GM19452 (cell line): ENCODE data around the gene SLC39A11.
"Not testable (repeated sequence)": the region's sequence is repeated elsewhere in the genome, so short reads cannot be mapped to it uniquely, and the experiment has no call there.

ENCODE experiments used
- ATAC-seq: cut with Tn5 transposase; IDR thresholded peaks from one replicate; pipeline ENCODE4 v1.9.1; 2021; ENCODE audit not compliant: unreplicated experiment

The SLC39A11 gene

DNA sequence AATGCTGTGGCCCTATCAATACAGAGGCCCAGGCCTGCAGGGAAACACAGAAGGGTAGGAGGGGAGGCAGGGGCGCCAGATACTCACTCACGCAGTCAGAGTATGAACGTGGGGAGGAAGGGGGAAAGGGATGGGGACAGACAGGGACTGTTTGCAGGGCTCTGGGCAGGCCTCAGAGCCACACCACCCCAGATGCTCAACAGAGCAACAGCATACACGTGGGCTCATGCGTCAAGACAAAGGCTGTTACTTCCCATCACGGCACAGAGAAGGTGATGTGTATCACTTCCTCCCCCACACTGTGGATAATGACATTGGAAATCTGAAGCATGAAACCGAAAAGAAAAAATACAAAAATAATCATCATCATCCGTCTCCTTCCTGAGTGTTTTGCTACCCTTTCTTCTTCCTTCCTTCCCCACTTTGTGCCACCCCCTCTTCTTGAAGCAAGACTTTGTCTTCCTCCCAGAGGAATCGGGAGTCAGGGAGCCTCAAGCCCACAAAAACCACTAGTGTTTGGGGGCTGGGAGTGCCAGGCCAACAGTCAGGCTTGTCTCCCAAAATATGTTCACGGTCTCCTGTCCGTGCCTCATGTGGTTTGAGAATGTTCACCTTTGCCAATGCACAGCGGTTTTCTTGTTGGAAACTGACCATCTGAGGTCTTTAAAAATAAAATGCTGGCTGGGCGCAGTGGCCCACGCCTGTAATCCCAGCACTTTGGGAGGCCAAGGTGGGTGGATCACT, 20.1 kb downstream of the SLC39A11 start:
- no peak for ATAC-seq

DNA sequence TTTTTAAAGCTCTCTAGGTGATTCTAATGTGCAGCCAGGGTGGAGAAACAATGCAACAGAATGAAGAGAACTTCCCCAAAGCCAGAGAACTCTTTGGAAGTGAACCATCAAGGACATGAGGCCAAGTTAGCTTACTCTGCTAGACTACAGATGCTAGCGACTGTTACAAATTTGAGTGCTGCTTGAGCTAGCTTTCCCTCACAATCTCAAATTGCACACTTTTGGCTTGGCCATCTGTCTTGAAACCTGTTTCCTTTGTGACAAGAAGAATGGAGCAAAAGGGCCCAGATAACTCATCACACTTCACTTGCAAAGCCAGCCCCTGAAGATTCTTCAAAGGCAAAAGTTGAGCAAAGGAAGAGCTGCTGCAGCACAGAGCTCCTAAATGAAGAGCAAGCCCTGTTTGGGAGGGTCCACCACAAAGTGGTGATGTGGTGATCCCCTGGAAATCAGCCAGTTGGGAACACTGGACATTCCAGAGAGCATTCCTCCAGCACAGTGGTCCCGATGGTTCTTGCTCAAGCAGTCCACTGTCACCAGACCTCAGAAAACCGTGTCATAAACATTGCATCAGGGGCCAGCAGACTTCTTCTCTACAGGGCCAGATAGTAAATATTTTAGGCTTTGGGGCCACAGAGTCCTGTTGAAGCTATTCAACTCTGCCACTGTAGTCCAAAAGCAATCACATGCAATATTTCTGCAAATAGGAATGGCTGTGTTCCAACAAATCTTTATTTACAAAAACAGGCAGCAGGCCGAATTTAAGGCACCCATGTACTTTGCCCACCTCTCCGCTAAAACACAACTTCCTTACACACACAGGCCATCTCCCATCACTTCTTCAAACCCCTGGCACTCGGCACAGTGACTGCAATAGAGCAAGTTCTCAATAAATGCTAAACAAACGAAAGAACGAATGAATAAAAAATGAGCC, 21.2 kb downstream of the SLC39A11 start:
- no peak for ATAC-seq

DNA sequence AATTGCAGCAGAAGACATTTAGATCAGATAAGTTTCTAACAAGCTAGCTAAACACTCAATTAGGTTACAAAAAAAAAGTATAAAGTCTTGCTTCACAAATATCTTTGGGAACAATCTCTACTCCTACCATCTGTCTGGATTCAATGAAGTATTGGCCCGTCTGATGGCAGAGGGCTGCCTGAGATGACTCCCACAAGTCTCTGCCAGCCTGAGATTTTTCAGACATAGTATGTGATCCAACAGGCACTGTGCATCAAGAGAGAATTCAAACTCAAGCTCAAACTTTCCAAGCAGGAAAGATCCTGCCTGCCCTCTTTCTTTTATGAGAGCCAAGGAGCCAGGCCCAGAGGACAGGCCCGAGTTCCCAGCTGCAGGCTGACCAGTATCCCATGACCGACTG, 22.6 kb downstream of the SLC39A11 start:
- no peak for ATAC-seq

DNA sequence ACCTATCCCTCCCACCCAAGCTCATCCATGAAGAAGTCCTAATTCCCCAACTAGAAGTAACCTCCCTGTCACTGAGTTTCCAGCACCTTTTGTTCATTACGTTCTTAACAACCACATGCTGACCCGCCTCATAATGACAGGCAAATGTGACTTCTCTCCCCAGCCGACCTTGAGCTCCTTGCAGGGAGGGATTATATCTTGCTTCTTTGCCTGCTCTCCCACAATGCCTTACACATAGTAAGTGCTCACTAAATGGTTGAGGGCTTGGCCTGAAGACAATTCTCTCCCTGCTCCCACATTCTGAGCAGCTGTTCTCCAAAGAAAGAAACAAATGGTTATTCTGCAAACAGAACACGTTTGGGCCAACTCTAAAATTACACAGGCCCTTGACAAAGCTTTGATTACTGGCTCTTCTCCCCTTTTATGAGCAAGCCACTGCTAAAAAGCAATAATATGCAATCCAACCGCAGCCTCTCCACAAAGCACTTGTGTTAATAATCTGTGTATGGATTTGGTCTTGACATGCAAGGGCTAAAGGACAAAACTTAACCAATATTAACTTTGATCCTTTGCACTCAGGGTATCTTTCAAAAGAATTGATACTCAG, 23.2 kb downstream of the SLC39A11 start:
- ATAC-seq, result no peak

DNA sequence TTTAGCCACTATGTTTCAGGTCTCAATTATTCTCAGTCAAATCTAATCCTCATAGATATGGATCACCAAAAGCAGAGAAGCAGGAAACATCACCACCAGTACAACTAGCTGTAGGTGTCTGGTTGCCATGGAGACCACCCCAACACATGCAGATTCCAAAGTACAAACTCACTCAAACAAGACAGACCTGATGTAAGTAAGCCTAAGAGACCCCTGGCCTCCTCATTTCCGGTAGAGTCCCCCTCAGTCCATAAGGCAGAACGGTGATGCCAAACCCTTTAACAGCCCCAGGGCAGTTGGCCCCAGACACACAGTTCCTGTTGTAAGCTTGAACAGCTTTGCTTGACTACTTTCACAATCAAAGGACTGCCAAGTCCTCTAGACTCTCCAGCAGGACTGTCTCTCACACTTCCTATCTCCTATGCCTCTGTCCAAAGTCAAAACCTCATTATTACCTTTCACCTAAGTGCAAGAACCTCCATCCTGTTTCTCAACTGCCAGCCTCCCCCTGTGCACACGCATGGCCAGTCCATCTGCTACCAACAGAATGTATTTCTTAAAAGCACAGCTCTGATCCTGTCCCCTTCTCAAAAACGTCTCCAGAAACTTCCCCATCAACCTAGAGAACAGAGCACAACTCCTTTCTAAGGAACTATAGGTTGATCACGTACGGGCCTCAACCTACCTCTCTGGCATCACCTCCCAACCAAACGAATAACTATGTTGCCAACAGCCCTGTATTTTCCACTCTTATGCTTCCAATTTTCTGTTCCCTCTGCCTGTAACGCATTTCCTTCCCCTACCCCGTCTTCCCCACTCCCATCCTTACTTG, 23.9 kb downstream of the SLC39A11 start:
- no peak for ATAC-seq

DNA sequence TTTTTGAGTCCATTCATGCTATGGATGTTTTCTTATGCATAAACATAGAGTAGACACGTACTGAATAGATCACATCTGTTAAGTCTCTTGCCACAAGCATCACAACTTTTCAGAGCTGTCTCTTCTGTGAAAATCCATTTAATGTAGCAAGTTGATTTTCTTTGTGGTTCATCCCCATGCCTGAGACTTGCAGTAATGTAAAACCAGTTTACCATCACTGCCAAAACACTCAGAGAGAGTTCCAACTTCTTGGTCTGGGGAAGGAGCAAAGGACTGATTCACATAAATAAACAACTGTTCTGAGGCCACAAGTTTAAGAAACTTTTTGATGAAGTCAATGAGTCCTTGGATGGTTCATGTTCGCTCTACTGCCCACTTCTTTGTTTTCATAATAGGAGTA, 24.8 kb downstream of the SLC39A11 start:
- ATAC-seq, result not testable (repeated sequence)

DNA sequence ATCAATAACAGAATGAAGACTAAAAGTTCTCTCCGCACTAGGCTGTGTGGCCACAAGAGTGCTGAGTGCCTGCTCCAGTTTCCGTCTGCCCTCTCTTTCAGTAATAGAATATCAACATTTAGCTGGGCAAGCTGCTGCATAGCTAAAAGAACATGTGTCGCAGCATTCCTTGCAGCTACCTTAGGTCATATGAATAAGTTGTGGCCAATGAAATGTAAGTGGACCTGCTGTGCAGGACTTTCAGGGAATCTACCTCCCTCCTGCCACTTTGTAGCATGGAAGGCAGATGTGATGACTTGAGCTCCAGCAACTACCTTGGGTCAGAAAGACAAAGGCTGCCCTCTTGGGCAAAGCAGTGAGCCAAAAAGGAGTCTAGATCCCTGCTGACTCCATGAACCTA, 25.4 kb downstream of the SLC39A11 start:
- no peak for ATAC-seq

DNA sequence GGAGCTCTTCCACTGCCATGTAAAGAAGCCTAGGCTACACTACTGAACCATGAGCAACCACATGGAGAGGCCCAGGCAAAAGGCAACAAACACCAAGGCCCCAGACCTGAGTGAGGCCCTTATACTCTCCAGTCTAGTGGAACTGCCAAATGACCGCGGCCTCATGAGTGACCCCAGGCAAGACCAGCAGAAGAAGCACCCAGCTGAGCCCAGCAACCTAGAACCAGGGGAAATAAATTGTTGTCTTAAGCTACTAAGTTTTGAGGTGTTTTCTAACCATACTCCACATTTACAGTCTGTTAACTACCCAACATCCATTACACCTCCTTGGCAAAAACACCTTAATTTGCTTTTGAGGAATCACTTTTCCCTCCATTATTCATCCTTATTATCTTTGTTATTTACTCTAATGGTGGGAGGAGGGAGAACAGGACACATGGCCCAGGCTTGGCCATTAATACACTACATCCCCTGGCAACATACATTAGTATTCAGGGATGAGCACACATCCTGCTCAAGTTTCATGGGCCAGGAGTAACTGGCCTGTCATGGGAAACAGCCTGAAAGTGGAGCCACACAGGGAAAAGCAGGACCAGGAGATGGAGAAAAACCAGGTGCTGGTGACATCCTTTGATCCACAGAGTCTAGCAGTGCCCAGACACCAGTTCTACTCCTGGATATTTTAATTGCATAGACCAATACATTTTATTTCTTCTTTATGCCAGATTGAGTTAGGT, 26.2 kb downstream of the SLC39A11 start:
- ATAC-seq, result no peak

DNA sequence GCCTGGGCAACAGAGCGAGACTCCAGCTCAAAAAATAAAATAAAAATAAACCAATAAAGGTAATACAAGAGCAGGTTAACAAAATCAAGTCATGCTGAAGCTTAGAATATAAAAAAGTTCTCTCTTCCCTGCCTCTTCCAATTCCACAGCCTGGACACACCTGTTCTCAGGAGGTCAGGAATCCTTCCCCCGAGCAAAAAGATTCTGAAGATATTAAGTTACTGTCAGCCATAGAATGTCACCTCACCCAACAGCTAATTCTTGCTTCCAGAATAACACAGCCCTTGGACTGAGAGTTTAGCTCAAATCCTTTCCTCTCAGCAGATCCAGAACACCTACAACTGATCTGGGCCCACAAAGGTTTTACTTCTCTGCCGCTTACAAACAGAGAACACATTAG, 27.1 kb downstream of the SLC39A11 start:
- ATAC-seq, result no peak

DNA sequence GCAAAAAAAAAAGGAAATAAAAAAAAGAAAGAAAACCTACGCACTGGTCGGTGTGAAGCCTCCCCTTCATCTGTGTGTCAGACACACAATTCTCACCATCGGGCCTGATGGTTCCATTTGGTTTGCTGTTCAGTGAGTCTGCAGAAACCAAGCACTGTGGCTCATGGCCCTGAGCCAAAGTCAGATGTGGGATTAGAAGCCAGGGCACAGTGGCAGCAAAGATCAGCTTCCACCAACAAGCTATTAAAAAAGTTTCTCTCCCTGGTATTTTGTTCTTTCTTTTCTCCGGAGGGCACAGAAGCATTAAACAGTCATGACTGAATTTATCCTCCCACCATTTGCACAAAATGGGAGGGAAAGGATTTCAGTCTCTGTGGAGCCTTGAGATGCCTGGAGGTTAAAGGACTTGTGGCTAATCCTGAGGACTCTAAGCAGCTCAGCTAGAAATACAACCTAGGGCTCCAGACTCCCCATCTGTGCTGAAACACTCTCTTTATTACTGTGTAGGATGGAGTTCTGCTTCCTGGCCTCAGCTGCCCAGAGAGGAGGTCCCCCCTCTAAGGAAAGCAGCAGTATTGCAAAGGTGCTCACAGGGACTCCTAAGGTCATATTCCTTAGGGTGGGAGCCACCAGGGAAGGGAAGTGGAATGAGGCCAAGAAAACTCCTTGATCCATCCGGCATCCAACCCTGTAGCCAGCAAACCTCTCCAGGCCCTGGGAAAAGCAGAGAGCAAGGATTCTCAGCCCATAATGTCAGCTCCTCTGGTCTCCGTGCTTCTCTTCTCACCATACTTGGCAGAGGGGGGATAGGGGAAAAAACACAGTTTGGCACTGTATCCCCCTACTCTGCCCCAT, 28.2 kb downstream of the SLC39A11 start:
- ATAC-seq, result no peak

DNA sequence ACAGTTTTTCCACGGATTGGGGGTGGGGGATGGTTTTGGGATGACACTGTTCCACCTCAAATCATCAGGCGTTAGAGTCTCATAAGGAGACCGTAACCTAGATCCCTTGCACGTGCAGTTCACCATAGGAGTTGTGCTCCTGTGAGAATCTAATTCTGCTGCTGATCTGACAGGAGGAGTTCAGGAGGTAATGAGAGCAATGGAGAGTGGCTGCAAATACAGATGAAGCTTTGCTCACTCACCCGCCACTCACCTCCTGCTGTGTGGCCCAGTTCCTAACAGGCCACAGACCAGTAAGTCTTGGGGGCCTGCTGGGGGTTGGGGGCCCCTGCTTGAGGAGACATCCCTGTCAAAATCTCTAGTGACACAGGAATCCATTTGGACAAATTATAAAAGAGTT, 29.8 kb downstream of the SLC39A11 start:
- no peak for ATAC-seq

DNA sequence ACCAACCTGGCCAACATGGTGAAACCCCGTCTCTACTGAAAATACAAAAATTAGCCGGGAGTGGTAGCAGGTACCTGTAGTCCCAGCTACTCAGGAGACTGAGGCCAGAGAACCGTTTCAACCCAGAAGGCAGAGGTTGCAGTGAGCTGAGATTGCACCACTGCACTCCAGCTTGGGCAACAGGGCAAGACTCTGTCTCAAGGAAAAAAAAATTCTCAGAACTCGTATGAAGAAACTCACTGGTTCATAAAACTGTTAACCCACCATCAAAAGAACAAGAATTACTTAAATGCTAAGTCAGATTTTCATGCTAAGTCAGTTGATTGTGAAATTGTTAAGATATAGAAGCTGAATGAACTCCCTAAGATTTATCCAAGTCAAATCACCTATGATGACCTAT, 31.3 kb downstream of the SLC39A11 start:
- no peak for ATAC-seq

DNA sequence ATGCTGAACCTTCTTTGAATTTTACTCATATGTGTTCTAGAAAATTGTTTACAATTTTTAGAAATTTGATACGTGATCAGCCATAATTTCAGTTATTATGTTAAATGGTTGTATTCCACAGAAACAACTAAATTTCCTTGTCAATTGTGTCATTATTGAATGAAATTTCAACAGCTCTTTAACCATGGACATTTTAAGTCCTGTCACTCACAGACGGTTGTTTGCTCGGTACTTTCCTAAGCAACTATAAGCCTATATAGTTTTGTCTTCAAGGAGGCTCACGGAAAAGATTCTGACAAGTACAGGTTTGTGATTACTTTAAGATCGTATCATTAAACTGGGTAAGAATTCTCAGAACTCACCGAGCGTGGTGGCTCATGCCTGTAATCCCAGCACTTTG, 31.8 kb downstream of the SLC39A11 start:
- ATAC-seq, result no peak

DNA sequence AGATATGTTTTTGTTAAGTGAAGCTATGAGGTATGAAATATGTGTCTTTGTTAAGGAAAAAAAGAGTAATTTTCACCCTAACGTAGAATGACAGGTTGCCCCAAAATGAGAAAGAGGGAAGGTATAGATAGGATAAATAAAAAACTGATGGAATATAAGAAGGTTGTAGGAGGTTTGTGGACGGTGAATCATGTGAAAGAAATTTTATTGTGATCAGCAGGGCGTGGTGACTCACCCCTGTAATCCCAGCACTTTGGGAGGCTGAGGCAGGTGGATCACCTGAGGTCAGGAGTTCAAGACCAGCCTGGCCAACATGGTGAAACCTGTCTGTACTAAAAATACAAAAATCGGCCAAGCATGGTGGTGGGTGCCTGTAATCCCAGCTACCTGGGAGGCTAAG, 32.8 kb downstream of the SLC39A11 start:
- not testable (repeated sequence) for ATAC-seq

DNA sequence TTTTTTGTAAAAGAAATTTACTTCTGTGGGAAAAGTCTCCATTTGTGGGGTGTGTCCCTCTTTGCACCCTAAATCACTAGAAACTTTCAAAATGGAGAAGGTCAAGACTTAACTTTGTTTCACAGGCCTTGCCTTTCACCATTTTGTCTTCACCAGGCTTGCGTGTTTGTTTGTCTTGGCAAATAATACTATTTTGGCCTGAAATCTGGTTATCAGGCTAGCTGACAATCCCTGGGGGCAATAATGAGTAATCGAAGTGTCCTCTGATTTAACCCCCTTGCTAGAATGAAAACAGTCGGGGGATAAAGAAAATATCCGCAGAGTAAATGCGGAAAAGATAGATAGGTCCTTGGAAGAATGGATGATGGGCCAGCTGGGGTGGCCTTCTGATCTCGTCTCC, 34.5 kb downstream of the SLC39A11 start:
- no peak for ATAC-seq

DNA sequence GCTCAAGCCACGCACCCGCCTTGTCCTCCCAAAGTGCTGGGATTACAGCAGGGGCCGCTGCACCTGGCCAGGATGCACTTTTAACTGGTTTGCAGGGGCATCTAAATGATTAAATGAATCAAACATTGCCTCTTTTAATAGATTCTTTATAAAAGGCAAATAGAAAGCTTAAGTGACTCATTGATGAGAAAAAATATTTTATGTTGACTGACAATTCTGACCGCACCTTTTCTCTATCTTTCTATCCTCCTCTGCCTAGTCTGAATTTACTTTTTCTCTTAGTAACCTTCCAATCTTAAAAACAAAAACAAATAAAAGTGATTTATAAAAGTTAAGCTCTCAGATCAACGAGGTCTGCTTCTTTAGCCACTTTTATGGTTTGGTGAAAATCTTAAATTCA, 35.3 kb downstream of the SLC39A11 start:
- ATAC-seq, result no peak

DNA sequence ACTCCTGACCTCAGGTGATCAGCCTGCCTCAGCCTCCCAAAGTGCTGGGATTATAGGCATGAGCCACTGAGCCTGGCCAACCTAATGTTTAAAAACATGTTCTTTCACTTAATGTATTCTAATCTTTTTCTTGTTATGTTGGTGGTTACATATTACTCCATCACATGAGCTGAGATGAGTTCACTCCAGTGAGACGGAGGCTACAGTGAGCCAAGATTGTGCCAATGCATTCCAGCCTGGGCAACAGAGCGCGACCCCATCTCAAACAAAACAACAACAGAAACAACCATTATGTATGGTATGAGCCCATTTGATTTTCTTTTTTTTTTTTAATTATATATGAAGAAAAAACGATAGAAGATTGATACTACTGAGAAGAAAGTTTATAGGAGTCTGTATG, 39.6 kb downstream of the SLC39A11 start:
- ATAC-seq, result no peak

DNA sequence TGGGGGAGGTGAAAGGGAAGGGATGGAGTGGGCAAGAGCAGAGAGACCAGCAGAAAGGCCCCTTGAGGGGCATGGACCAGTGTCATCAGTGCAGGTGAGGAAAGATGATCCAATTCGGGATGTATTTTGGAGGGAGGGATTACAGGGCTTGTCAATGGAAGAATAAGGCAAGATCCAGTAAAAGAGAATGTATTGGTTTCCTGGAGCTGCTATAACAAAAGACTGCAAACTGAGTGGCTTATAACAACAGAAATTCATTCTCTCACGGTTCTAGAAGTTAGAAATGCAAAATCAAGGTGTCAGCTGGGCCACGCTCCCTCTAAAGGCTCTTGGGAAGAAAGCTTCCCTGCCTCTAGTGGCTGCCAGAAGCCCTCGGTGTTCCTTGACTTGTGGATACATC, 41.7 kb downstream of the SLC39A11 start:
- no peak for ATAC-seq

DNA sequence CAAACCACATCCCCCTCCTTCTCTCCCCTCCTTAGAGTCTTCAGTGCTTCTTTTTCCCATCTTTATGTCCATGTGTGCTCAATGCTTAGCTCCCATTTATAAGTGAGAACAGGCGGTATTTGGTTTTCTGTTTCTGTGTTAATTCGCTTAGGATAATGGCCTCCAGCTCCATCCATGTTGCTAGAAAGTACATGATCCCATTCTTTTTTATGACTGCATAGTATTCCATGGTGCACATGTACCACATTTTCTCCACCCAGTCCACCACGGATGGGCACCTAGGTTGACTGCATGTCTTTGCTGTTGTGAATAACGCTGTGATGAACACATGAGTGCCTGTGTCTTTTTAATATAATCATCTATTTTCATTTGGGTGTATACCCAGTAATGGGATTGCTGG, 44.3 kb downstream of the SLC39A11 start:
- no peak for ATAC-seq
